ENCODE results near the gene CNTNAP2.

- TF ChIP-seq POLR2A (IDR thresholded peaks at IDR 0.05) (no peak), CTCF (IDR thresholded peaks at IDR 0.05) (no peak)
Measured at GRCh38 chr7:148385009-148385682, 2268.5 kb downstream of the CNTNAP2 start.

All from testis (tissue), 2 donors.